Mesendoderm (in vitro differentiated cells): ENCODE data around the gene HID1.

Experiments
- DNase-seq: peaks from one replicate; pipeline ENCODE4 v3.0.0; 2013
- H2AK5ac ChIP-seq: 2 replicates; pipeline ENCODE4 v1.6.1; 2013; ENCODE audit warnings: low read length, inconsistent platforms
- H2BK120ac ChIP-seq: 2 replicates; pipeline ENCODE4 v1.6.1; 2013; ENCODE audit warnings: low read depth, mild to moderate bottlenecking, low read length, moderate library complexity, mixed read lengths
- H2BK15ac ChIP-seq: replicated peaks from 2 replicates; pipeline ENCODE4 v1.6.1; 2013; ENCODE audit warnings: low read depth, mild to moderate bottlenecking, moderate library complexity
- H2BK5ac ChIP-seq: 2 replicates; pipeline ENCODE4 v1.6.1; 2013; ENCODE audit warnings: low read length, inconsistent platforms
- H3K18ac ChIP-seq: 2 replicates; pipeline ENCODE4 v1.6.1; 2013; ENCODE audit warnings: mild to moderate bottlenecking, low read length, mixed read lengths
- H3K23ac ChIP-seq: one replicate; pipeline ENCODE4 v1.6.1; 2013; ENCODE audit warnings: low read length
- H3K27ac ChIP-seq: 2 replicates; pipeline ENCODE4 v1.5.1; 2013; ENCODE audit warnings: low read depth, mild to moderate bottlenecking, inconsistent platforms, low read length, moderate library complexity
- H3K27me3 ChIP-seq: 2 replicates; pipeline ENCODE4 v1.6.1; 2013; ENCODE audit warnings: low read length, control low read depth, mild to moderate bottlenecking, inconsistent platforms; ENCODE audit not compliant: insufficient read depth, poor library complexity
- H3K36me3 ChIP-seq: 2 replicates; pipeline ENCODE4 v1.6.1; 2013; ENCODE audit warnings: low read length, inconsistent platforms; ENCODE audit not compliant: control insufficient read depth, insufficient read depth
- H3K4ac ChIP-seq: one replicate; pipeline ENCODE4 v1.6.1; 2013; ENCODE audit warnings: low read depth, mild to moderate bottlenecking, low read length, moderate library complexity
- H3K4me1 ChIP-seq: 2 replicates; pipeline ENCODE4 v1.6.1; 2013; ENCODE audit warnings: low read depth, low read length, inconsistent platforms; ENCODE audit not compliant: control insufficient read depth
- H3K4me2 ChIP-seq: 2 replicates; pipeline ENCODE4 v1.6.1; 2013; ENCODE audit warnings: low read length
- H3K4me3 ChIP-seq: 2 replicates; pipeline ENCODE4 v1.5.1; 2013; ENCODE audit warnings: mild to moderate bottlenecking, low read length
- H3K56ac ChIP-seq: one replicate; pipeline ENCODE4 v1.6.1; 2013; ENCODE audit warnings: low read length
- H3K79me1 ChIP-seq: 2 replicates; pipeline ENCODE4 v1.6.1; 2013; ENCODE audit warnings: low read length, inconsistent platforms
- H3K79me2 ChIP-seq: 2 replicates; pipeline ENCODE4 v1.6.1; 2013; ENCODE audit warnings: mild to moderate bottlenecking, low read length; ENCODE audit not compliant: control insufficient read depth, insufficient read depth
- H3K9ac ChIP-seq: 2 replicates; pipeline ENCODE4 v1.6.1; 2013; ENCODE audit warnings: low read length, inconsistent platforms
- H4K5ac ChIP-seq: one replicate; pipeline ENCODE4 v1.6.1; 2013; ENCODE audit warnings: low read length
- H4K8ac ChIP-seq: one replicate; pipeline ENCODE4 v1.6.1; 2013; ENCODE audit warnings: low read depth, mild to moderate bottlenecking, control low read depth, low read length, moderate library complexity
- WGBS: extraction: QIAGEN DNeasy Blood & Tissue Kit; methylation state at CpG from one replicate; pipeline ENCODE4 v1.1.7; 2013; ENCODE audit warnings: low lambda C conversion rate, missing lambda C conversion rate; ENCODE audit not compliant: insufficient coverage; ENCODE audit errors: extremely low coverage; 5-methylcytosine and 5-hydroxymethylcytosine counted together

HID1 gene

DNA sequence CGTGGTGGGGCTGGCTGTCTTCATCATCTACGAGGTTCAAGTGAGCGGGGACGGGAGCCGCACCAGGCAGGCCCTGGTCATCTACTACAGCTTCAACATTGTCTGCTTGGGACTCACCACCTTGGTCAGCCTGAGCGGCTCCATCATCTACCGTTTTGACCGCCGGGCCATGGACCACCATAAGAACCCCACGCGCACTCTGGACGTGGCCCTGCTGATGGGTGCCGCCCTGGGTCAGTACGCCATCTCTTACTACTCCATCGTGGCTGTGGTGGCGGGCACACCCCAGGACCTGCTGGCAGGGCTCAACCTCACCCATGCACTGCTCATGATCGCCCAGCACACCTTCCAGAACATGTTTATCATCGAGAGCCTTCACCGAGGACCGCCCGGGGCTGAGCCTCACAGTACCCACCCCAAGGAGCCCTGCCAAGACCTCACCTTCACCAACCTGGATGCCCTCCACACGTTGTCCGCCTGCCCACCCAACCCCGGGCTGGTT, 42.0 kb downstream of the HID1 start:
- Histone ChIP-seq H3K4me1 (no peaks in the 10 kb centered on the region), H3K27ac (no peak overlapping the region), H3K56ac (no peak overlapping the region), H2BK15ac (no peak overlapping the region), H3K4ac (no peak overlapping the region), H4K8ac (no peak overlapping the region), H2BK5ac (no peak overlapping the region), H3K79me1 (no peaks in the 10 kb centered on the region), H3K4me2 (no peak overlapping the region), H4K5ac (no peak overlapping the region), H3K4me3 (no peak overlapping the region), H2BK120ac (no peak overlapping the region), H3K18ac (no peak overlapping the region), H3K9ac (no peak overlapping the region), H3K36me3 (no peaks in the 10 kb centered on the region), H2AK5ac (no peak overlapping the region), H3K27me3 (peaks cover 15% of the 10 kb centered on the region), H3K79me2 (no peaks in the 10 kb centered on the region), H3K23ac (no peak overlapping the region)
- no CpG with 5 or more reads among the region's 24 CpGs for WGBS
- DNase-seq, result no peak

DNA sequence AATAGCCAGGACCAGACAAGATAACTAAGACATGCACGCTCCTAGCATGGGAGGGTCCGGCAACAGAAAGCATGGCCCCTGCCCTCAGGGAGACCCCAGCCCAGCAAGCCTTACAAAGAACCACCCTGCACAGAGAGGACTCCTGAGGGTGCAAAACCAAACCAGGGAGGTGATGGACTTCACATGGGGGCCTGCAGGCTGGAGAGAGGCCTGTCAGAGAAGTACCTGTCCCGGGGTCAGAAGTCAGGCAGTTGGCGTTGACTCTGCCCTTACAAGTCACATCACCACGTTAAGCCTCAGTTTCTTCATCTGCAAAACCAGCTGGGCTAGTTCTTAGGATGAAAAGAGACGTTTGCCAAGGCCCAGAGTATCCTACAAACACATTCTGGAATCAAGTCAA, 43.8 kb downstream of the HID1 start:
- no peak overlapping the region for H3K9ac ChIP-seq
- no peak overlapping the region for H2BK120ac ChIP-seq
- no peaks in the 10 kb centered on the region for H3K36me3 ChIP-seq
- H3K79me2 ChIP-seq, result no peaks in the 10 kb centered on the region
- H3K27me3 ChIP-seq, result peaks cover 28% of the 10 kb centered on the region
- no peak overlapping the region for H2BK15ac ChIP-seq
- H3K79me1 ChIP-seq, result no peaks in the 10 kb centered on the region
- no peak overlapping the region for H4K8ac ChIP-seq
- no peak overlapping the region for H3K23ac ChIP-seq
- no peak overlapping the region for H2AK5ac ChIP-seq
- WGBS, result no CpG with 5 or more reads among the region's 6 CpGs
- no peak overlapping the region for H3K56ac ChIP-seq
- H3K4me2 ChIP-seq, result no peak overlapping the region
- no peak overlapping the region for H3K4me3 ChIP-seq
- no peaks in the 10 kb centered on the region for H3K4me1 ChIP-seq
- DNase-seq, result no peak
- no peak overlapping the region for H4K5ac ChIP-seq
- no peak overlapping the region for H3K4ac ChIP-seq
- no peak overlapping the region for H3K27ac ChIP-seq
- H3K18ac ChIP-seq, result no peak overlapping the region
- no peak overlapping the region for H2BK5ac ChIP-seq

DNA sequence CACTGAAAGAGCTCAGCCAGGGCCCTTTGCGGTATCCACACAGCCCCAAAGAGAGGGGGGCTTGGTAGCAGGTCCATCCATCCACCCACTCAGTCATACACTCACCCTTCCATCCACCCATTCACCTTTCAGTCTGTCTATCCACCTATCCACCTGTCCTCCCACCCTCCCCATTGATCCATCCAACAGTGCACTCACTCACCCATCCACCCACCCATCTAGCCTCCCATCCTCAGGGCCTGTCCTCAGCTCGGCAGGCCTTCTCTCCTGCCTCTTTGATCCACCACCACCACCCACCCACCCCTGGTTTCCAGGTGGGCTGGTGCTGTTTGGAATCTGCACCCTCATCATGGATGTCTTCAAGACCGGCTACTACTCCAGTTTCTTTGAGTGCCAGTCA, 47.3 kb downstream of the HID1 start:
- no peak overlapping the region for H2AK5ac ChIP-seq
- H3K23ac ChIP-seq, result no peak overlapping the region
- DNase-seq, result no peak
- no peaks in the 10 kb centered on the region for H3K4me1 ChIP-seq
- no peaks in the 10 kb centered on the region for H3K79me2 ChIP-seq
- H4K5ac ChIP-seq, result no peak overlapping the region
- peaks cover 32% of the 10 kb centered on the region for H3K27me3 ChIP-seq
- no peak overlapping the region for H3K4me3 ChIP-seq
- no peak overlapping the region for H3K4ac ChIP-seq
- no peak overlapping the region for H2BK120ac ChIP-seq
- no CpG with 5 or more reads among the region's 3 CpGs for WGBS
- no peaks in the 10 kb centered on the region for H3K36me3 ChIP-seq
- no peak overlapping the region for H2BK15ac ChIP-seq
- no peaks in the 10 kb centered on the region for H3K79me1 ChIP-seq
- no peak overlapping the region for H2BK5ac ChIP-seq
- no peak overlapping the region for H3K9ac ChIP-seq
- no peak overlapping the region for H4K8ac ChIP-seq
- H3K18ac ChIP-seq, result no peak overlapping the region
- no peak overlapping the region for H3K56ac ChIP-seq
- H3K27ac ChIP-seq, result no peak overlapping the region
- no peak overlapping the region for H3K4me2 ChIP-seq

DNA sequence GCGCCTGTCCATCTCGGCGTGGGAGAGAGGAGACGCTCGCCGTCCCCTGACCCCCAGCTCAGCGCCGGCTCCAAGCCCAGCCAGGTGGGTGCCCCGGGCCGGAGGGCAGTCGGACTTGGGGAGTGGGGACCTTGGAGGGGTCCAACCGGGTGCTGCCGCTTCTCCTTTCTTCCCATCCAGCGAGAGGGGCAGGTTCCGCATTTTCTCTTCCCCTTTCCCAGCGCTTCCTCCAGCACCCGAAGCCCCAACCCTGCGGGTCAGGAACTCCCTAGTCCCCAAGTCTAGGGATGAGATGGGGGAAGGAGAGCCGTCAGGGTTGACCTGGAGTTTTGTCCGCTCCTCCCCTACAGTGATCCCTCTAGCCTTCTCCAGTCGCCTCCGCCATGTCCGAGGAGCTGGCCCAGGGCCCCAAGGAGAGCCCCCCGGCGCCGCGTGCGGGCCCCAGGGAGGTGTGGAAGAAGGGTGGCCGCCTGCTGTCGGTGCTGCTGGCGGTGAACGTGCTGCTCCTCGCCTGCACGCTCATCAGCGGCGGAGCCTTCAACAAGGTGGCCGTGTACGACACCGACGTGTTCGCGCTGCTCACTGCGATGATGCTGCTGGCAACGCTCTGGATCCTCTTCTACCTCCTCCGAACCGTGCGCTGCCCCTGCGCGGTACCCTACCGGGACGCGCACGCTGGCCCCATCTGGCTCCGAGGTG, 48.2 kb downstream of the HID1 start, which contains the start of gene OTOP2:
TSS of gene OTOP2 (plus strand) at position 24 of the 699 bp plus-strand sequence. CDS start at position 384, 360 bp downstream.
- H3K79me2 ChIP-seq, result no peaks in the 10 kb centered on the region
- H3K56ac ChIP-seq, result peak within 1 kb of the TSS; percentile 49
- H3K4me1 ChIP-seq, result no peaks in the 10 kb centered on the region
- no peak within 1 kb of the TSS for H3K9ac ChIP-seq
- H3K27me3 ChIP-seq, result peaks cover 32% of the 10 kb centered on the region
- H2AK5ac ChIP-seq, result no peak within 1 kb of the TSS
- H3K4me3 ChIP-seq, result no peak within 1 kb of the TSS
- peak within 1 kb of the TSS; percentile 89 for H3K23ac ChIP-seq
- no peaks in the 10 kb centered on the region for H3K36me3 ChIP-seq
- H2BK15ac ChIP-seq, result no peak within 1 kb of the TSS
- no peak within 1 kb of the TSS for H2BK5ac ChIP-seq
- H3K4ac ChIP-seq, result no peak within 1 kb of the TSS
- no peak within 1 kb of the TSS for H4K8ac ChIP-seq
- no CpG with 5 or more reads among the region's 54 CpGs for WGBS
- no peak within 1 kb of the TSS for H3K18ac ChIP-seq
- peak within 1 kb of the TSS; percentile 61 for H3K4me2 ChIP-seq
- H2BK120ac ChIP-seq, result no peak within 1 kb of the TSS
- no peaks in the 10 kb centered on the region for H3K79me1 ChIP-seq
- H4K5ac ChIP-seq, result no peak within 1 kb of the TSS
- no peak within 1 kb of the TSS for H3K27ac ChIP-seq
- no peak for DNase-seq

DNA sequence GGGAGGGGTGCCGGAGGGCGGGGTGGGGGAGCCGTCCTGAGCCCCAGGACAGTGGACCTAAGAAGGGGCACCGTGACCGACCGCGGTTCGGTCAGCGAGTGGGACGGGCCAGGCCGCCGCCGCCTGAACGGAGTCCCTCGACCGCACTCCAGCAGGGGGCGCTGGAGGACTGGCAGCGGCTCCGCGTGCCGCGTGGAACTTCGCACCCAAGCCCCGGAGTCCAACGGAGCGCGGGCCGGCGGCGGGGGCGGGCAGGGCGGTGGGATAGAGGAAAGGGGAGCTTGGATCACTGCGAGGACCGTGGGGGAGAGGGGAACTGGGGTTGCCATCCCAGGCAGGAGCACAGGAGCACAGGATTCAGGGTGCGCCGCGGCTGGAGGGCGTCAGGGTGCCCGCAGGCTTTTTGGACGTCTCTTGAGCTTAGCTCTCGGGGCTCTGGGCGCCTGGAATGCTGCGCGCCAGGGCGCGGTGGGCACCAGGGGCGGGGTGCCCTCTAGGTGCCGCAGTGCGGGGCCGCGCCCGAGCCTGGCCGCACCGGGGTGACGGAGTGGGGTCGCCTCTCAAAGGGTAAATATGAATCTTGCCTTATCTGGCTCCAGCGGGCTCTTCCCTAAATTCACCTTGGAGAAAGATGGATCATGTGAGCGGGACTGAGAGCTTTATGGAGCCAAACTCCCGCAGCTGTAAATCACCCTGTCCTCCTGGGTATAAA, 48.9 kb downstream of the HID1 start:
- Histone ChIP-seq H4K8ac (no peak overlapping the region), H3K4me2 (peak overlapping the region; percentile 61), H3K36me3 (no peaks in the 10 kb centered on the region), H3K79me2 (no peaks in the 10 kb centered on the region), H4K5ac (no peak overlapping the region), H3K9ac (no peak overlapping the region), H3K56ac (peak overlapping the region; percentile 49), H2AK5ac (no peak overlapping the region), H3K4me3 (no peak overlapping the region), H3K79me1 (no peaks in the 10 kb centered on the region), H3K4me1 (no peaks in the 10 kb centered on the region), H2BK15ac (no peak overlapping the region), H3K27me3 (peaks cover 32% of the 10 kb centered on the region), H3K4ac (no peak overlapping the region), H3K27ac (no peak overlapping the region), H3K23ac (no peak overlapping the region), H3K18ac (no peak overlapping the region), H2BK5ac (no peak overlapping the region), H2BK120ac (no peak overlapping the region)
- DNase-seq, result peak; percentile 37
- WGBS, result no CpG with 5 or more reads among the region's 59 CpGs
